Adrenal gland (tissue), 12 donors: ENCODE results near the gene CNKSR3. TPM values are rescaled to one million over a fixed set of nuclear protein-coding genes. Genes with fewer than 3 reads are reported as not detected.

Experiments used
- DNase-seq, 7 donors: peaks; one replicate each; pipeline ENCODE4 v3.0.0-alpha.2; 2019 to 2020
- H3K27ac ChIP-seq, 5 donors: fragments of 200-600 bp; sonication (generic) in 4 of 5; 1 replicate in 3 of 5; 2 replicates in 2 of 5; pipeline versions ENCODE4 v1.5.1 to v1.8.0; 2016 to 2020; ENCODE audit warnings: mild to moderate bottlenecking in 1 of 5
- H3K27me3 ChIP-seq: fragments of 200-600 bp; 2 replicates; pipeline ENCODE4 v1.8.0; 2021
- H3K36me3 ChIP-seq, 2 donors: fragments of 200-600 bp; replicated peaks in 1 of 2; 1 replicate in 1 of 2; 2 replicates in 1 of 2; pipeline versions ENCODE4 v1.5.1 to v1.8.0; 2018 to 2022
- H3K4me1 ChIP-seq, 2 donors: fragments of 200-600 bp; replicated peaks in 1 of 2; 1 replicate in 1 of 2; 2 replicates in 1 of 2; pipeline versions ENCODE4 v1.5.1 to v1.8.0; 2018 to 2021
- H3K4me3 ChIP-seq, 4 donors: fragments of 200-600 bp; sonication (generic) in 3 of 4; one replicate each; pipeline ENCODE4 v1.5.1; 2016 to 2018
- H3K9me3 ChIP-seq, 3 donors: fragments of 200-600 bp; sonication (generic) in 1 of 3; replicated peaks in 1 of 3; 1 replicate in 2 of 3; 2 replicates in 1 of 3; pipeline versions ENCODE4 v1.5.1 to v1.8.0; 2016 to 2021
- CTCF ChIP-seq, 6 experiments: fragments of 450-650 bp in 4 of 6; fragments of 200-600 bp in 2 of 6; sonication (generic) in 1 of 6; IDR thresholded peaks; 1 replicate in 5 of 6; 2 replicates in 1 of 6; pipeline versions ENCODE4 v1.5.1 to v1.8.0; 2016 to 2021; ENCODE audit warnings: antibody characterized with exemption in 6 of 6, mild to moderate bottlenecking in 2 of 6, moderate library complexity in 1 of 6
- POLR2A ChIP-seq, 2 donors: fragments of 450-650 bp; IDR thresholded peaks; one replicate each; pipeline ENCODE4 v1.6.1; 2017; ENCODE audit warnings: antibody characterized with exemption in 2 of 2, mild to moderate bottlenecking in 2 of 2, moderate library complexity in 1 of 2
- whole genome bisulfite sequencing, 4 donors: extraction: QIAGEN DNeasy Blood & Tissue Kit in 2 of 4; methylation state at CpG; one replicate each; pipeline versions ENCODE4 v1.1.5 to v1.1.7; 2013 to 2017; 5-methylcytosine and 5-hydroxymethylcytosine counted together
- intact Hi-C, 2 donors: fragments of 100-400 bp; cut with DNase I; formaldehyde crosslinking; loops; one replicate each; pipeline versions ENCODE4 v1.14.1 to v1.15.0; 2022 to 2023
- polyA plus RNA-seq, 3 donors: library from polyadenylated mRNA; stranded (reverse); fragments of 200-250 nt in 2 of 3; fragments of 350-450 nt in 1 of 3; fragmentation: Illumina TruSeq in 1 of 3; extraction: RNeasy Lipid Tissue Mini Kit (QIAGEN cat#74804) in 1 of 3; gene quantifications; one replicate each; pipeline ENCODE4 v1.2.3, GENCODE V29; 2013 to 2014
- total RNA-seq, 9 donors: library from RNA; depleted of rRNA in 4 of 9; stranded (reverse); fragments of >200 nt in 4 of 9; fragments of 120-200 nt in 1 of 9; fragmentation: NEBNext Ultra II Directional in 1 of 9; extraction: Animal tissue kit (Norgen Biotek cat#: 25700) in 1 of 9; gene quantifications; one replicate each; pipeline versions ENCODE4 v1.1.0 to v1.2.4, GENCODE V29; 2013 to 2023
- donor health status: healthy with polysubstance abuse.
- donor health status: Bipolar disorder and iron deficiency.
- donor health status: DM: yes; HTN: yes; CAD: no.
- donor health status: DM: no; HTN: no; CAD: no.
- donor health status: DM: no; HTN: no; CAD: no.
- donor health status: DM: yes; HTN: yes; CAD: no.

The CNKSR3 gene
- total and polyA plus RNA-seq, 12 donors = 1.1 to 10.7 (median 2.5) TPM

DNA sequence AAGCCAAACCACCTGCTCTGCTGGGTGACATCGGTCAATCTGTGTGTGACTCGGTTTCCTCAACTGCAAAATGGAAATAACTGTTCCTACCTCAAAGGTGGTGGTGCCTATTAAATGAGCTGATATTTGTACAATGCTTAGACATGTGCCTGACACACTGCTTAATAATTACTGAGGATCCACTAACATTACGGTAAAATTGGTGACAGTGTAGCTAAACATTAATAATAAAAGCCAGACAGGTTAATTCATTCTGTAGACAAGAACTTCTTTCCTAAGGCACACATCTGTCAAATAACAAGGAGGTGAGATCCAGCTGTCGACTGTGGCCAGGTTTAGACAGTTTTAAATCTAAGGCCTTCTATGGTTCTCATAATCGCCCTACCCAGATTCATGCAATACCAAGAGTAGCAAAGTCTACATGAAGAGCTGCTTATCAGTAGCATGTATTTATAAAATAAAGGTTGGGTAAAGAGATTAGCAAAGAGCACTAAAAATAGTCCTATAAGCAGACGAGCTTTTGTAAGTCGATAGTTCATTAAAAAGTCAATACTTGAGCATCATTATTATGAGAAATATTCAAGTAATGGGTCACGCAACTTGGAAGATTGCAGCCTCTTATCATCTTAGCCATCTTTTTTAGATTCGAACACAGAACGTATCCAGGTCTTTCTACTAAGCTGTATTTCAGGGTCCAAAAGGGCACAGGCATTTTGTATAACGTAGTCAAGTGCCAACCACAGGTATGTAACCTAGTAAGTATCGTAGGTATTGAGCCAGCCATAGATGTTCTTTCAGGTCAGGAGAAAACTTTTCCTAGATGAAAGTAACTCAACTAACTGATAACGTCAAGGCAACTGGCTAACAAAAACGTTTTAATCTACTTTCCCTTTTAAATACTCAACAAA lies 3.2 kb downstream of the CNKSR3 start:
- Histone ChIP-seq H3K27me3 (no peaks in the 10 kb centered on the region), H3K4me1 (peaks cover 5 to 12% of the 10 kb centered on the region in 2 donors), H3K4me3 (no peak overlapping the region), H3K9me3 (no peaks in the 10 kb centered on the region), H3K36me3 (no peaks in the 10 kb centered on the region), H3K27ac (no peak overlapping the region)
- TF ChIP-seq CTCF (IDR thresholded peaks at IDR 0.05) = no peak
- no peak for TF ChIP-seq POLR2A (IDR thresholded peaks at IDR 0.05)
- DNase-seq = no peak
- intact Hi-C loops = no loop called here
- 83 to 89% (median 88%) methylated on average over 14 of the region's 14 CpGs for WGBS, 4 donors

- TF ChIP-seq CTCF (IDR thresholded peaks at IDR 0.05) (no peak), POLR2A (IDR thresholded peaks at IDR 0.05) (no peak)
- no peaks in the 10 kb centered on the region for H3K27me3 ChIP-seq
- no peak for DNase-seq
- H3K27ac ChIP-seq = no peak overlapping the region
- WGBS, 4 donors = 88 to 98% (median 91%) methylated on average over 9 of the region's 9 CpGs
- no peaks in the 10 kb centered on the region for H3K9me3 ChIP-seq
- no peak overlapping the region for H3K4me3 ChIP-seq
- intact Hi-C loops = no loop called here
- no peaks in the 10 kb centered on the region for H3K36me3 ChIP-seq
- H3K4me1 ChIP-seq = peaks cover 5 to 12% of the 10 kb centered on the region in 2 donors
Observed at GRCh38 chr6:154506582-154506981, 3.9 kb downstream of the CNKSR3 start.

- intact Hi-C loops = no loop called here
- no peak overlapping the region for H3K4me3 ChIP-seq
- no peaks in the 10 kb centered on the region for H3K27me3 ChIP-seq
- no peak for DNase-seq
- no peaks in the 10 kb centered on the region for H3K36me3 ChIP-seq
- H3K9me3 ChIP-seq = no peaks in the 10 kb centered on the region
- TF ChIP-seq POLR2A (IDR thresholded peaks at IDR 0.05) (no peak), CTCF (IDR thresholded peaks at IDR 0.05) (no peak)
- peaks cover 3 to 12% of the 10 kb centered on the region in 2 donors for H3K4me1 ChIP-seq
- no peak overlapping the region for H3K27ac ChIP-seq
Observed at GRCh38 chr6:154506108-154506507, 4.4 kb downstream of the CNKSR3 start.

DNA sequence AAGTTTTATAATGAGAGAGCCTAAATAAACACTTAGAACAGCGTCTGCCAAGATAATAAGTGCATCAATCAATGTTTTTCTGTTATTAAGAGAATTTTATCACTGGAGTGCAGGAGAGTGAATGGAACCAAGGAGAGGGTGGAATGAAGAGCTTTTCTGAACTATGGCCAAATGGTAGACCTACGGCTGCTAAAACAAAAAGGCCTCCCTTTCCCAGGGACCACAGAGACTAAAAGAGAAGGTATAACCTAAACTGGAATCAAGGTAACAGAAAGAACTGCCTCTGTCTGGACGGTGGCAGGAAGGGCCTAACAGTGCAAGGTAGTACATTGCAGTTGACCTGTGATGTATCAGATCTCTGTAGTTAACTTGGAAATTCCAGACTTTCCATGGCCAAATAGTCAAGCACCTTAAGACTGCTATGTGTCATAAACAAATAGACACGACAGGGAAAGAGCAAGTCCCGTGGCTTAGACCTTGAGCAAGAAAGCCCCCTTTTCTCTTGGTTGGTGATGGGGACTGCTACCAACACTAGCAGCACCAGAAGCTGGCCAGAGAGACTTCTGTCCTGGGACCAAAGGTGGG lies 5.5 kb downstream of the CNKSR3 start:
- H3K27ac ChIP-seq = no peak overlapping the region
- no peaks in the 10 kb centered on the region for H3K27me3 ChIP-seq
- H3K4me3 ChIP-seq = no peak overlapping the region
- no peaks in the 10 kb centered on the region for H3K36me3 ChIP-seq
- 85 to 89% (median 87%) methylated on average over 5 of the region's 5 CpGs for WGBS, 4 donors
- H3K9me3 ChIP-seq = no peaks in the 10 kb centered on the region
- peaks cover 0 to 12% of the 10 kb centered on the region in 2 donors for H3K4me1 ChIP-seq
- no peak for TF ChIP-seq CTCF (IDR thresholded peaks at IDR 0.05)
- TF ChIP-seq POLR2A (IDR thresholded peaks at IDR 0.05) = no peak
- intact Hi-C loops = no loop called here
- no peak for DNase-seq
